Kidney epithelial cell (primary cell): ENCODE measurements around the gene CDK6. TPM values are rescaled to one million over a fixed set of nuclear protein-coding genes. Genes with fewer than 3 reads are reported as not detected.

Experiments used
- DNase-seq: peaks from one replicate; pipeline ENCODE4 v3.0.0-alpha.2; 2010; ENCODE audit warnings: low read depth
- H3K27me3 ChIP-seq: 2 replicates; pipeline ENCODE4 v1.6.0; 2011; ENCODE audit warnings: low read length; ENCODE audit not compliant: control insufficient read depth, insufficient read depth
- H3K36me3 ChIP-seq: 2 replicates; pipeline ENCODE4 v1.5.1; 2011; ENCODE audit warnings: low read length; ENCODE audit not compliant: control insufficient read depth, insufficient read depth
- H3K4me3 ChIP-seq: 2 replicates; pipeline ENCODE4 v1.5.1; 2011; ENCODE audit warnings: low read depth, mild to moderate bottlenecking, control low read depth, low read length
- total RNA-seq: library from RNA; depleted of rRNA; stranded (reverse); fragments of >200 nt; gene quantifications from 2 replicates; pipeline ENCODE4 v1.2.3, GENCODE V29; 2015
- TF ChIP-seq, protein P1 (sequence below): IDR thresholded peaks from 2 replicates; pipeline ENCODE4 v1.5.1; 2011; ENCODE audit warnings: mild to moderate bottlenecking, moderate library complexity, low read length, control low read depth, inconsistent platforms; ENCODE audit not compliant: insufficient read depth, poor library complexity, severe bottlenecking

Gene CDK6
- total RNA-seq, 1 donor from 2014 or later, result 91.0 TPM

DNA sequence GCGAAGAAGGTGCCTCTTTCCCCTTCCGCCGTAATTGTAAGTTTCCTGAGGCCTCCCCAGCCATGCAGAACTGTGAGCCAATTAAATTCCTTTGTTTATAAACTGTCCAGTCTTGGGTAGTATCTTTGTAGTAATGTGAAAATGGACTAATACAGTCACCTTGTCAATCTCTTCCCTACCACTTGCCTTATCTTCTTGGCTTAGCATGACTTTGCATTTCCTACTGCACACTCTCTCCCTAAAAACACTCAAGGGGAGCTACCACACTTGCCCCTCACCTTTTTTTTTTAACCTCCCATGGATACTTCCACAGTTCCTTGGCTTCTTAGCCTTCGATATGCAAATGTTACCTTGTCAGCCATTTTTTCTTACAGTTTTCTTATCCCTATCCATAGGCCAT, 7.4 kb upstream of the CDK6 start:
- H3K36me3 ChIP-seq, result no peaks in the 10 kb centered on the region
- DNase-seq, result no peak
- H3K4me3 ChIP-seq, result no peak overlapping the region
- TF ChIP-seq, protein P1, sequence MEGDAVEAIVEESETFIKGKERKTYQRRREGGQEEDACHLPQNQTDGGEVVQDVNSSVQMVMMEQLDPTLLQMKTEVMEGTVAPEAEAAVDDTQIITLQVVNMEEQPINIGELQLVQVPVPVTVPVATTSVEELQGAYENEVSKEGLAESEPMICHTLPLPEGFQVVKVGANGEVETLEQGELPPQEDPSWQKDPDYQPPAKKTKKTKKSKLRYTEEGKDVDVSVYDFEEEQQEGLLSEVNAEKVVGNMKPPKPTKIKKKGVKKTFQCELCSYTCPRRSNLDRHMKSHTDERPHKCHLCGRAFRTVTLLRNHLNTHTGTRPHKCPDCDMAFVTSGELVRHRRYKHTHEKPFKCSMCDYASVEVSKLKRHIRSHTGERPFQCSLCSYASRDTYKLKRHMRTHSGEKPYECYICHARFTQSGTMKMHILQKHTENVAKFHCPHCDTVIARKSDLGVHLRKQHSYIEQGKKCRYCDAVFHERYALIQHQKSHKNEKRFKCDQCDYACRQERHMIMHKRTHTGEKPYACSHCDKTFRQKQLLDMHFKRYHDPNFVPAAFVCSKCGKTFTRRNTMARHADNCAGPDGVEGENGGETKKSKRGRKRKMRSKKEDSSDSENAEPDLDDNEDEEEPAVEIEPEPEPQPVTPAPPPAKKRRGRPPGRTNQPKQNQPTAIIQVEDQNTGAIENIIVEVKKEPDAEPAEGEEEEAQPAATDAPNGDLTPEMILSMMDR, result no peak
- H3K27me3 ChIP-seq, result no peaks in the 10 kb centered on the region

DNA sequence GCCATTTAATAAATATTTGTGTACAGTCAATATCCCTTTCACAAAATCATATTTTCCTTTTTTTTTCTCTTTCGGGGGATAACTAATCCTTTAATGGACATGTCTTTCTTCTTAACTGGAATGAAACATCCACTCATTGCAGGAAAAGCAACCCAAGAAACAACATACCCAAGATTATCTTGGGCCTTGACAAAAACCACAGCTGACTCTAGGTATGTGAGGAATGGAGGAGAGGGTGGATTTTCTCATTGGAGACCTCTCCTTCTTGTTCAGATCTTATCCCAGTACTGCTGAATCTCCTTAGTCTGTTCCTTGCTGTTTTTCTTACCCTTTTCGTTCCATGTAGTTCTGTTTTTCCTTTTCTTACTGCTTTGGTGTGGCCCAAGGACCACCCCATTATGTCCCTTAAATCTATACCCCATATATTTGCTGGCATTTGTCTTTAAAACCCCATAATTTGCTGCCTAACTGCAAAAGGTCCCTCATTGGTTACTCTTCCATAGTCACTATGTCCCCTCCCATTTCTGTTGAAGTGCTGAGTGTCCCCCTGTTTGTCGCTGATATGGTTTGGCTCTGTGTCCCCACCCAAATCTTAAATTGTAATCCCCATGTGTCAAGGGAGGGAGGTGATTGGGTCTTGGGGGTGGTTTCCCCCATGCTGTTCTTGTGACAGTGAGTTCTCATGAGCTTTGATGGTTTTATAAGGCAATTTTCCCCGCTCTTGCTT, 6.8 kb upstream of the CDK6 start:
- DNase-seq, result no peak
- TF ChIP-seq, protein P1, result no peak
- H3K27me3 ChIP-seq, result no peaks in the 10 kb centered on the region
- no peak overlapping the region for H3K4me3 ChIP-seq
- no peaks in the 10 kb centered on the region for H3K36me3 ChIP-seq

DNA sequence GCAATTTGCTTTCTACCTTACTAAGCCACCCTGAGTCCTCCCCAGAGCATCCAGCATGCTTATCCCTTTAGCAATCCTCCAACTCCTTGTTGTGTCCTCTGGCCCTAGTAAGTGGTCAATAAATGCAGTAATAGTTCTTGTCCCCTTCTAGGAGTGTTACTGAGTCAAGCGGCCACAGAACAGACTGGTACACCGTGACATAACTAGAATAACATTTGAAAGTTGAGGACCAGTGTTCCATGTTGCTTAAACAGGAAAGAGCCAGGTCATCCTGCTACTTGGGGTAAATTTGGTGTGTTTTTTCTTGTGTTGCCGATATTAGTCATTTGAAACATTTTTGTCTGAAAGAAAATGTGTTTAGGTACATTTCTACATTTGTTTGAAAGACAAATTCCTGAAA, 4.8 kb upstream of the CDK6 start:
- H3K4me3 ChIP-seq, result no peak overlapping the region
- TF ChIP-seq, protein P1, result no peak
- DNase-seq, result no peak
- no peaks in the 10 kb centered on the region for H3K27me3 ChIP-seq
- no peaks in the 10 kb centered on the region for H3K36me3 ChIP-seq

DNA sequence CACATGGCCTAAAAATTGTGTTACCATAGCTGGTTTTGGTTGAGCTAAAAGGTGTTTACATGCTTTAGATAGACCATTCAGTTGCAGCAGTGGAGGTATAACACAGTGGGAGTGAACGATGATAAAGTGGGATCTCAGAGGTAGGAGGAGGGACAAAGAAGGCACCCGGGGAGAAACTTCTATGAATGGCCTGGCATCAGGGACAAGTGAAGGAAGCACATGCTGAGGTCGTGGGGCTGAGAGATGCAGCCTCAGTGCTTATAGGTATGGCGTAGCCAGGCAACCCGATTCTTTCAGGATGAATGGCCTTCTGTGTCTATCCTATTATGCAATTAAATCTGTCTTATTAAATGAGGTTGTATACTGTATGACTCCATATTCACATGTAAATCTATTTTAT, 3.9 kb upstream of the CDK6 start:
- H3K27me3 ChIP-seq, result no peaks in the 10 kb centered on the region
- no peaks in the 10 kb centered on the region for H3K36me3 ChIP-seq
- H3K4me3 ChIP-seq, result no peak overlapping the region
- TF ChIP-seq, protein P1, result no peak
- DNase-seq, result no peak

DNA sequence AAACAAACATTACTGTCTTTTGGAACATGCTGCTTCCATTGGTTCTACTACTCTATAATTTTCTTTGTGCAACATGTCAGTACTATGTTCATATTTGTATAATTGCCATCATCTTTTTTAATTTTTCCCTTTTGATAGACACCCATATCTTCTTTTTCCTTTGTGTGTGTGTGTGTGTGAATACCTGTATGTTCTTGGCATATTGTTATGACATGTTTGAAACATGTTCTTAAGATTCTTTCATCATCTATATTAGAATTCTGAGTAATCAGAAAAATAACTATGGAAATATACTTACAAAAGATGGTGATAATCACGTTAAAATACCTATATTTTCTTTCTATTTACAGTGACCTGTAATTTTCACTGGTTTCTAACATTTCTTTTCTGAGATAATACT, 3.5 kb upstream of the CDK6 start:
- TF ChIP-seq, protein P1, result no peak
- H3K4me3 ChIP-seq, result no peak overlapping the region
- no peak for DNase-seq
- H3K36me3 ChIP-seq, result no peaks in the 10 kb centered on the region
- H3K27me3 ChIP-seq, result no peaks in the 10 kb centered on the region

DNA sequence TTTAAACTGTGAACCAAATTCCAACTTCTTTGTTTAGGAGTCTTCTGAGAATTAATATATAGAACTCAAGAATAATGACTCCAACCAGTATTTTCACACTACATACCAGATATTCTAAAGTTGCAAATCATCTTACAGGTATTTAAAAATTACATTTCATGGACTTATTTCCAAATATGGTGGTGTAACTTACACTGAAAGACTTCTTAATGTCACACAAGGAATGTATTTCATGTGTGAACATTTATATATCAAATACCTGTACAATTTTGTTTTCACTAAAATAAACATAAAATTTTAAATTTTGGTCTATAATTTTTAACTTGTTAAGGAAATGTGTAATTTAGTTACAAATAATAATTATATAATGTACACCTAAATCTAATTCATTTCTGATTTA, 2.6 kb upstream of the CDK6 start:
- Histone ChIP-seq H3K27me3 (no peaks in the 10 kb centered on the region), H3K4me3 (no peak overlapping the region), H3K36me3 (no peaks in the 10 kb centered on the region)
- no peak for DNase-seq
- TF ChIP-seq, protein P1, result no peak
